GM19372 (cell line): ENCODE data around the gene SC5D.

Source experiments
- ATAC-seq: cut with Tn5 transposase; IDR thresholded peaks from one replicate; pipeline ENCODE4 v1.9.1; 2021; ENCODE audit warnings: mild to moderate bottlenecking, low read depth, moderate library complexity; ENCODE audit not compliant: unreplicated experiment

The SC5D gene

GRCh38 chr11:121351083-121351630 is 58.6 kb downstream of the SC5D start:
- no peak for ATAC-seq

GRCh38 chr11:121352251-121352891 is 59.8 kb downstream of the SC5D start:
- no peak for ATAC-seq

DNA sequence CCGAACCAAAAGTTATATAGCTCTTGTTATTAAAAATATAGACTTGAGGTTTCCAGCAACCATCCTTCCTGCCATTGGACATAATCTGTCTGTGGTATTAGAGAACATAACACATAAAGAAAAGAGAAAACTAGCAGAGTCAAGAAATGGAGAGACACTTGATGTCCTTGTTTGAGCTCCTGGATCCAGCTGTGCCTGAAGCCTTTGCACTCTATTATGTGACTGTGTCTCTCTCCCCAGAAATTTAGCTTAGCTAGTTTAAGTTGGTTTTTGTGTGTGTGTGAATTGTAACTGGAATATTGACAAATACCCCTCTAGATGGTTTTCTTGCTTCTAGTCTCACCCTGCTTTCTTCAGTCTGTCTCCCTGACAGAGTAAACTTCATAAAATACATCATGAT is 61.6 kb downstream of the SC5D start:
- ATAC-seq = no peak

DNA sequence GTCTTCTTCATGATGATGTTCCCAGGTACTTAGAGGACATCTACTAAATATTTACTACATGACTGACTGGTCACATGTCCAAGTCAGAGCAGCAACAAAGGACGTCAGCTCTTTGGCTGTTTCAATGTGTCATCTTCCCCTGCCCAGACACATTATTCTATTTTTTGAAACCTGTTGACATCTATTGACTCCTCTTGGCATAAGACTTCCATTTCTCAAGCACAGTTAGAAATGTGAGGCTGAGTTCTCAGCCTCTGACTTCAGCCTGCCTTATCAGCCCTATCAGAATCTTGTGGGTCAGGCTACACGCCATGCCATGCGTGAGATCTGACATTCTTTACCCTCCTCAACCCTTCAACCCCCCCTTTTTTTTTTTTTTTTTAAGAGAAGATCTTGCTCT is 63.8 kb downstream of the SC5D start:
- ATAC-seq = no peak
